Esophagus squamous epithelium (tissue), 5 donors: ENCODE measurements around the gene G6PC1. TPM values are rescaled to one million over a fixed set of nuclear protein-coding genes. Genes with fewer than 3 reads are reported as not detected.
"Not testable (repeated sequence)": the region's sequence is repeated elsewhere in the genome, so short reads cannot be mapped to it uniquely, and the experiment has no call there.

Source experiments
- DNase-seq: peaks from one replicate; lab custom pipeline; 2025; lab: John Stamatoyannopoulos, UW
- H3K27ac ChIP-seq, 4 donors: fragments of 200-600 bp; sonication (generic); one replicate each; pipeline ENCODE4 v1.5.1; 2016 to 2019; ENCODE audit warnings: mild to moderate bottlenecking in 1 of 4
- H3K27me3 ChIP-seq, 4 donors: fragments of 200-600 bp; sonication (generic); 1 replicate in 3 of 4; 2 replicates in 1 of 4; pipeline versions ENCODE4 v1.5.1 to v1.6.0; 2017 to 2021; ENCODE audit warnings: antibody characterized with exemption in 1 of 4
- H3K36me3 ChIP-seq, 3 donors: fragments of 200-600 bp; sonication (generic); one replicate each; pipeline ENCODE4 v1.5.1; 2016 to 2019
- H3K4me1 ChIP-seq, 3 donors: fragments of 200-600 bp; sonication (generic); one replicate each; pipeline ENCODE4 v1.5.1; 2017 to 2019
- H3K4me3 ChIP-seq, 4 donors: fragments of 200-600 bp; sonication (generic); 1 replicate in 3 of 4; 2 replicates in 1 of 4; pipeline ENCODE4 v1.5.1; 2016 to 2019; ENCODE audit warnings: mild to moderate bottlenecking in 2 of 4, moderate library complexity in 1 of 4
- H3K9me3 ChIP-seq, 3 donors: fragments of 200-600 bp; sonication (generic); one replicate each; pipeline ENCODE4 v1.5.1; 2016 to 2019
- POLR2A ChIP-seq, 4 donors: fragments of 450-650 bp; IDR thresholded peaks; one replicate each; pipeline ENCODE4 v1.6.1; 2017; ENCODE audit warnings: antibody characterized with exemption in 4 of 4, mild to moderate bottlenecking in 4 of 4, moderate library complexity in 3 of 4
- WGBS, 2 donors: methylation state at CpG; one replicate each; pipeline ENCODE4 v1.1.5; 2018; 5-methylcytosine and 5-hydroxymethylcytosine counted together
- intact Hi-C: fragments of 100-400 bp; cut with DNase I; formaldehyde crosslinking; loops from one replicate; pipeline ENCODE4 v1.15.0; 2022
- total RNA-seq, 4 donors: library from RNA; depleted of rRNA; stranded (reverse); fragments of >200 nt; gene quantifications; one replicate each; pipeline ENCODE4 v1.1.0, GENCODE V29; 2016
- TF ChIP-seq, protein P1 (sequence below), 6 experiments: fragments of 450-650 bp in 4 of 6; fragments of 200-600 bp in 2 of 6; sonication (generic) in 2 of 6; IDR thresholded peaks; one replicate each; pipeline ENCODE4 v1.5.1; 2016 to 2019; ENCODE audit warnings: antibody characterized with exemption in 6 of 6, mild to moderate bottlenecking in 4 of 6, moderate library complexity in 4 of 6
- donor health status: DM: yes; HTN: yes; CAD: no.

G6PC1 gene
- total RNA-seq: not detected

- Histone ChIP-seq H3K27me3 (no peaks in the 10 kb centered on the region), H3K4me3 (no peak within 1 kb of the TSS), H3K4me1 (peaks cover 0 to 1% (median 0%) of the 10 kb centered on the region in 3 donors), H3K27ac (no peak within 1 kb of the TSS), H3K9me3 (no peaks in the 10 kb centered on the region), H3K36me3 (no peaks in the 10 kb centered on the region)
- TF ChIP-seq POLR2A (IDR thresholded peaks at IDR 0.05): no peak
- TF ChIP-seq, protein P1, sequence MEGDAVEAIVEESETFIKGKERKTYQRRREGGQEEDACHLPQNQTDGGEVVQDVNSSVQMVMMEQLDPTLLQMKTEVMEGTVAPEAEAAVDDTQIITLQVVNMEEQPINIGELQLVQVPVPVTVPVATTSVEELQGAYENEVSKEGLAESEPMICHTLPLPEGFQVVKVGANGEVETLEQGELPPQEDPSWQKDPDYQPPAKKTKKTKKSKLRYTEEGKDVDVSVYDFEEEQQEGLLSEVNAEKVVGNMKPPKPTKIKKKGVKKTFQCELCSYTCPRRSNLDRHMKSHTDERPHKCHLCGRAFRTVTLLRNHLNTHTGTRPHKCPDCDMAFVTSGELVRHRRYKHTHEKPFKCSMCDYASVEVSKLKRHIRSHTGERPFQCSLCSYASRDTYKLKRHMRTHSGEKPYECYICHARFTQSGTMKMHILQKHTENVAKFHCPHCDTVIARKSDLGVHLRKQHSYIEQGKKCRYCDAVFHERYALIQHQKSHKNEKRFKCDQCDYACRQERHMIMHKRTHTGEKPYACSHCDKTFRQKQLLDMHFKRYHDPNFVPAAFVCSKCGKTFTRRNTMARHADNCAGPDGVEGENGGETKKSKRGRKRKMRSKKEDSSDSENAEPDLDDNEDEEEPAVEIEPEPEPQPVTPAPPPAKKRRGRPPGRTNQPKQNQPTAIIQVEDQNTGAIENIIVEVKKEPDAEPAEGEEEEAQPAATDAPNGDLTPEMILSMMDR (IDR thresholded peaks at IDR 0.05): no peak
- intact Hi-C loops: no loop called here
- WGBS, 2 donors: 71 to 73% methylated on average over 9 to 12 of the region's 12 CpGs
- DNase-seq: no peak
Observed at GRCh38 chr17:42900460-42901331, at the start of gene G6PC1. Gene G6PC1, plus strand, starts transcription at chr17:42900799. Its CDS starts 78 bp downstream, at chr17:42900877.

GRCh38 chr17:42850954-42851353 lies 49.6 kb upstream of the G6PC1 start, which contains the start of gene AOC3:
Gene AOC3, plus strand, starts transcription at chr17:42851199. Its CDS starts 145 bp downstream, at chr17:42851344.
- peak in 1 of 4 donors; percentile 27 for TF ChIP-seq POLR2A (IDR thresholded peaks at IDR 0.05)
- TF ChIP-seq, protein P1 (IDR thresholded peaks at IDR 0.05): no peak
- 20% methylated on average over 4 of the region's 9 CpGs; no CpG with 5 or more reads in 1 of the 2 donors for WGBS, 2 donors
- intact Hi-C loops: no loop called here
- no peak for DNase-seq
- H3K27ac ChIP-seq: peak within 1 kb of the TSS; percentile 55 to 90 (median 84)
- peaks cover 5 to 65% (median 22%) of the 10 kb centered on the region in 3 donors for H3K4me1 ChIP-seq
- H3K9me3 ChIP-seq: no peaks in the 10 kb centered on the region
- peaks cover 0 to 1% (median 0%) of the 10 kb centered on the region in 3 donors for H3K36me3 ChIP-seq
- H3K4me3 ChIP-seq: peak within 1 kb of the TSS; percentile 24 to 67 (median 44)
- no peaks in the 10 kb centered on the region for H3K27me3 ChIP-seq

- Histone ChIP-seq H3K4me1 (peaks cover 5 to 64% (median 18%) of the 10 kb centered on the region in 3 donors), H3K27ac (peak overlapping the region; percentile 55 to 90 (median 84))
- WGBS, 2 donors: 20 to 93% methylated on average over 1 to 3 of the region's 28 CpGs
Observed at GRCh38 chr17:42851371-42852240, 49.0 kb upstream of the G6PC1 start.

DNA sequence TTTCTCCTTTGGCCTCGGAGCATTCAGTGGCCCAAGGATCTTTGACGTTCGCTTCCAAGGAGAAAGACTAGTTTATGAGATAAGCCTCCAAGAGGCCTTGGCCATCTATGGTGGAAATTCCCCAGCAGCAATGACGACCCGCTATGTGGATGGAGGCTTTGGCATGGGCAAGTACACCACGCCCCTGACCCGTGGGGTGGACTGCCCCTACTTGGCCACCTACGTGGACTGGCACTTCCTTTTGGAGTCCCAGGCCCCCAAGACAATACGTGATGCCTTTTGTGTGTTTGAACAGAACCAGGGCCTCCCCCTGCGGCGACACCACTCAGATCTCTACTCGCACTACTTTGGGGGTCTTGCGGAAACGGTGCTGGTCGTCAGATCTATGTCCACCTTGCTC lies 48.2 kb upstream of the G6PC1 start:
- Histone ChIP-seq H3K27me3 (no peaks in the 10 kb centered on the region), H3K36me3 (no peaks in the 10 kb centered on the region), H3K27ac (peak overlapping the region; percentile 55 to 90 (median 84)), H3K9me3 (no peaks in the 10 kb centered on the region), H3K4me1 (peaks cover 5 to 64% (median 11%) of the 10 kb centered on the region in 3 donors), H3K4me3 (peak overlapping the region; percentile 3 to 67 (median 44))
- no peak for DNase-seq
- 40 to 86% methylated on average over 5 to 6 of the region's 15 CpGs for WGBS, 2 donors
- intact Hi-C loops: no loop called here
- TF ChIP-seq, protein P1 (IDR thresholded peaks at IDR 0.05): no peak
- TF ChIP-seq POLR2A (IDR thresholded peaks at IDR 0.05): no peak

More at GRCh38 chr17:42851371-42852240, 49.0 kb upstream of the G6PC1 start:
- DNase-seq, H3K9me3 ChIP-seq, intact Hi-C loops, H3K36me3 ChIP-seq, H3K27me3 ChIP-seq: not testable (repeated sequence)
- peak overlapping the region; percentile 24 to 67 (median 44) for H3K4me3 ChIP-seq

DNA sequence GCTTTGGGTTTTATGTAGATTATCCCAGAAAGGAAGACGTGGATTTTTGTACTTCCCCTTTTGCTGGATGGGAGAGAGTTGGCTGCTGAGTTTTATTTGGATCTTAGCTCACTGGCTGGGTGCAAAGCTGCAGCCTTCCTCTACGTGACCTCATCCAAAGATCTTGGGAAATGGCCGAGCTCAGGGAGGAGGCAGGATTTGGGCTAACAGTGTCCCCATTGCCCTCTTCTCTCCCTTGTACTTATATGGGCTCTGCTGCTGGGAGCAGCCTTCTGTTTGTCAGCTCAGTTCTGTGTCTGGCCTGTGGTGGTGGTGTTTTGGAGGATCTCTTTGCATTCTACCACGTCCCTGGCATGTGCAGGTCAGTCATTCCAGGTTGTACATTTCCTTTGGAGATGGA lies 47.6 kb upstream of the G6PC1 start:
- Histone ChIP-seq H3K4me1 (peaks cover 5 to 64% (median 10%) of the 10 kb centered on the region in 3 donors), H3K27me3 (no peaks in the 10 kb centered on the region), H3K27ac (peak overlapping the region; percentile 55 to 90 (median 84)), H3K9me3 (no peaks in the 10 kb centered on the region), H3K4me3 (peak overlapping the region; percentile 11 to 67 (median 44)), H3K36me3 (no peaks in the 10 kb centered on the region)
- DNase-seq: no peak
- 50 to 53% methylated on average over 4 of the region's 4 CpGs for WGBS, 2 donors
- intact Hi-C loops: no loop called here
- TF ChIP-seq, protein P1 (IDR thresholded peaks at IDR 0.05): no peak
- TF ChIP-seq POLR2A (IDR thresholded peaks at IDR 0.05): peak in 1 of 4 donors; percentile 28
